H9 (cell line): ENCODE results near the gene BCAS3. TPM values are rescaled to one million over a fixed set of nuclear protein-coding genes. Genes with fewer than 3 reads are reported as not detected.

ENCODE experiments used
- DNase-seq: peaks from one replicate; pipeline ENCODE4 v3.0.0-alpha.2; 2017
- H2AFZ ChIP-seq: one replicate; pipeline ENCODE4 v1.6.1; 2013; ENCODE audit warnings: mild to moderate bottlenecking, low read length, control low read depth, moderate library complexity
- H2AK5ac ChIP-seq: 2 replicates; pipeline ENCODE4 v1.6.1; 2013; ENCODE audit warnings: low read length, control low read depth, mixed read lengths; ENCODE audit not compliant: insufficient read length
- H2BK120ac ChIP-seq: one replicate; pipeline ENCODE4 v1.6.1; 2013; ENCODE audit warnings: low read depth, mild to moderate bottlenecking, low read length, control low read depth, inconsistent platforms; ENCODE audit not compliant: poor library complexity, severe bottlenecking
- H2BK12ac ChIP-seq: 2 replicates; pipeline ENCODE4 v1.6.1; 2013; ENCODE audit warnings: low read length, control low read depth, mixed read lengths, low read depth; ENCODE audit not compliant: insufficient read length
- H2BK15ac ChIP-seq: 2 replicates; pipeline ENCODE4 v1.6.1; 2013; ENCODE audit warnings: low read depth, low read length, control low read depth
- H2BK20ac ChIP-seq: one replicate; pipeline ENCODE4 v1.6.1; 2013; ENCODE audit warnings: low read depth, mild to moderate bottlenecking, low read length, control low read depth, inconsistent platforms; ENCODE audit not compliant: poor library complexity, severe bottlenecking
- H2BK5ac ChIP-seq: 2 replicates; pipeline ENCODE4 v1.6.1; 2013; ENCODE audit warnings: low read length, control low read depth, mixed read lengths; ENCODE audit not compliant: insufficient read length
- H3K14ac ChIP-seq: 2 replicates; pipeline ENCODE4 v1.6.1; 2013; ENCODE audit warnings: low read length, control low read depth; ENCODE audit not compliant: insufficient read depth
- H3K18ac ChIP-seq: 2 replicates; pipeline ENCODE4 v1.6.1; 2013; ENCODE audit warnings: low read depth, mild to moderate bottlenecking, mixed read lengths, low read length, control low read depth; ENCODE audit not compliant: insufficient read length
- H3K23ac ChIP-seq: 2 replicates; pipeline ENCODE4 v1.6.1; 2013; ENCODE audit warnings: low read length, control low read depth, mixed read lengths, low read depth; ENCODE audit not compliant: insufficient read length
- H3K23me2 ChIP-seq: 2 replicates; pipeline ENCODE4 v1.6.1; 2013; ENCODE audit warnings: low read depth, mild to moderate bottlenecking, mixed read lengths, low read length, control low read depth; ENCODE audit not compliant: insufficient read length, poor library complexity, severe bottlenecking
- H3K27ac ChIP-seq: 2 replicates; pipeline ENCODE4 v1.5.1; 2013; ENCODE audit warnings: low read length, control low read depth, mixed read lengths, low read depth; ENCODE audit not compliant: insufficient read length
- H3K27me3 ChIP-seq: 2 replicates; pipeline ENCODE4 v1.6.1; 2013; ENCODE audit warnings: low read length, control low read depth, inconsistent platforms; ENCODE audit not compliant: insufficient read depth
- H3K4ac ChIP-seq: 2 replicates; pipeline ENCODE4 v1.6.1; 2013; ENCODE audit warnings: low read depth, mild to moderate bottlenecking, control low read depth, inconsistent platforms, low read length, moderate library complexity
- H3K4me1 ChIP-seq: 2 replicates; pipeline ENCODE4 v1.6.1; 2013; ENCODE audit warnings: low read length, control low read depth, inconsistent platforms; ENCODE audit not compliant: insufficient read depth
- H3K4me2 ChIP-seq: 2 replicates; pipeline ENCODE4 v1.6.1; 2013; ENCODE audit warnings: low read length, control low read depth, mixed read lengths; ENCODE audit not compliant: insufficient read length, insufficient read depth
- H3K56ac ChIP-seq: 2 replicates; pipeline ENCODE4 v1.6.1; 2013; ENCODE audit warnings: low read depth, mild to moderate bottlenecking, mixed read lengths, low read length, control low read depth; ENCODE audit not compliant: insufficient read length
- H3K79me1 ChIP-seq: 2 replicates; pipeline ENCODE4 v1.6.1; 2013; ENCODE audit warnings: low read depth, mild to moderate bottlenecking, moderate library complexity, low read length, control low read depth, inconsistent platforms; ENCODE audit not compliant: insufficient read depth, poor library complexity, severe bottlenecking
- H3K79me2 ChIP-seq: 2 replicates; pipeline ENCODE4 v1.6.1; 2013; ENCODE audit warnings: low read length, control low read depth, inconsistent platforms; ENCODE audit not compliant: insufficient read depth
- H3K9ac ChIP-seq: 2 replicates; pipeline ENCODE4 v1.6.1; 2013; ENCODE audit warnings: low read length, control low read depth, mixed read lengths; ENCODE audit not compliant: insufficient read length; ENCODE audit errors: extremely low read depth
- H3K9me3 ChIP-seq: one replicate; pipeline ENCODE4 v1.6.1; 2013; ENCODE audit warnings: low read depth, low read length, inconsistent platforms; ENCODE audit not compliant: control insufficient read depth
- H3T11ph ChIP-seq: one replicate; pipeline ENCODE4 v1.6.1; 2013; ENCODE audit warnings: mild to moderate bottlenecking, low read length, control low read depth, inconsistent platforms
- H4K20me1 ChIP-seq: one replicate; pipeline ENCODE4 v1.6.1; 2013; ENCODE audit not compliant: control insufficient read depth, insufficient read length, insufficient read depth
- H4K5ac ChIP-seq: 2 replicates; pipeline ENCODE4 v1.6.1; 2013; ENCODE audit warnings: low read depth, mild to moderate bottlenecking, mixed read lengths, low read length, control low read depth; ENCODE audit not compliant: insufficient read length
- H4K8ac ChIP-seq: replicated peaks from 2 replicates; pipeline ENCODE4 v1.6.1; 2013; ENCODE audit warnings: low read length, control low read depth, mixed read lengths, low read depth; ENCODE audit not compliant: insufficient read length
- H4K91ac ChIP-seq: 2 replicates; pipeline ENCODE4 v1.6.1; 2013; ENCODE audit warnings: low read depth, mild to moderate bottlenecking, moderate library complexity, mixed read lengths, low read length, control low read depth; ENCODE audit not compliant: insufficient read length
- H3K27ac Mint-ChIP-seq, 3 experiments: 2 replicates in 2 of 3; 3 replicates in 1 of 3; pipeline ENCODE4 v1.8.0; 2020 to 2021; ENCODE audit warnings: mixed read lengths in 3 of 3, mild to moderate bottlenecking in 1 of 3, moderate library complexity in 1 of 3
- H3K27me3 Mint-ChIP-seq: 2 replicates; pipeline ENCODE4 v1.8.0; 2021; ENCODE audit warnings: low read depth, mild to moderate bottlenecking, moderate library complexity, mixed read lengths
- H3K36me3 Mint-ChIP-seq, 3 experiments: 2 replicates in 2 of 3; 3 replicates in 1 of 3; pipeline ENCODE4 v1.8.0; 2020 to 2021; ENCODE audit warnings: low read depth in 3 of 3, mixed read lengths in 3 of 3; ENCODE audit not compliant: insufficient read depth in 1 of 3
- H3K4me1 Mint-ChIP-seq, 2 experiments: 2 replicates each; pipeline ENCODE4 v1.8.0; 2020; ENCODE audit warnings: mixed read lengths in 2 of 2
- H3K4me3 Mint-ChIP-seq, 2 experiments: 2 replicates in 1 of 2; 3 replicates in 1 of 2; pipeline ENCODE4 v1.8.0; 2020 to 2021; ENCODE audit warnings: mild to moderate bottlenecking in 2 of 2, mixed read lengths in 2 of 2, moderate library complexity in 1 of 2
- H3K9me3 Mint-ChIP-seq, 2 experiments: 2 replicates in 1 of 2; 3 replicates in 1 of 2; pipeline ENCODE4 v1.8.0; 2020; ENCODE audit warnings: mild to moderate bottlenecking in 2 of 2, mixed read lengths in 2 of 2, moderate library complexity in 1 of 2
- CTCF ChIP-seq: fragments of 200-600 bp; sonication (generic); conservative IDR thresholded peaks from 3 replicates; pipeline ENCODE4 v1.8.0; 2021; ENCODE audit warnings: antibody characterized with exemption, mild to moderate bottlenecking
- WGBS: extraction: QIAGEN DNeasy Blood & Tissue Kit; methylation state at CpG from one replicate; pipeline ENCODE4 v1.1.7; 2013; ENCODE audit warnings: missing lambda C conversion rate, low lambda C conversion rate, mixed read lengths; ENCODE audit not compliant: insufficient read length; ENCODE audit errors: extremely low coverage; 5-methylcytosine and 5-hydroxymethylcytosine counted together
- total RNA-seq: library from RNA; stranded (reverse); gene quantifications from 2 replicates; pipeline ENCODE4 v1.2.1, GENCODE V29; 2021

Gene BCAS3
- total RNA-seq, 1 experiment from 2014 or later = 22.4 TPM

- H3K23me2 ChIP-seq = peaks cover 10% of the 10 kb centered on the region
- Mint-ChIP-seq H3K36me3 (no peaks in the 10 kb centered on the region; a peak in 1 of 7 replicates), H3K4me3 (peak overlapping the region; percentile 42 to 57; a peak in 3 of 5 replicates), H3K4me1 (peaks cover 10 to 15% of the 10 kb centered on the region in 2 experiments), H3K27me3 (peaks cover 81% of the 10 kb centered on the region), H3K9me3 (no peaks in the 10 kb centered on the region), H3K27ac (no peak overlapping the region)
- H2AFZ ChIP-seq = no peak overlapping the region
- H4K91ac ChIP-seq = no peak overlapping the region
- H4K20me1 ChIP-seq = no peaks in the 10 kb centered on the region
- H3K4ac ChIP-seq = no peak overlapping the region
- no peak overlapping the region for H3K56ac ChIP-seq
- peak; percentile 99 for TF ChIP-seq CTCF
- no peaks in the 10 kb centered on the region for H3K9me3 ChIP-seq
- H2BK20ac ChIP-seq = no peak overlapping the region
- H3K27ac ChIP-seq = no peak overlapping the region
- no peak overlapping the region for H2AK5ac ChIP-seq
- peak overlapping the region; percentile 35 for H3K4me2 ChIP-seq
- H3K23ac ChIP-seq = no peak overlapping the region
- H2BK15ac ChIP-seq = no peak overlapping the region
- no peak overlapping the region for H3T11ph ChIP-seq
- DNase-seq = peak; percentile 98
- peaks cover 2% of the 10 kb centered on the region; the same call in 1 of the 2 replicates for H3K4me1 ChIP-seq
- no peak overlapping the region for H4K8ac ChIP-seq
- no peak overlapping the region for H3K18ac ChIP-seq
- H3K79me1 ChIP-seq = no peaks in the 10 kb centered on the region
- H2BK120ac ChIP-seq = no peak overlapping the region
- H2BK5ac ChIP-seq = no peak overlapping the region
- no peak overlapping the region for H4K5ac ChIP-seq
- H3K79me2 ChIP-seq = no peaks in the 10 kb centered on the region
- no peak overlapping the region for H3K9ac ChIP-seq
- no CpG with 5 or more reads among the region's 43 CpGs for WGBS
- H3K27me3 ChIP-seq = peaks cover 16% of the 10 kb centered on the region
- H3K14ac ChIP-seq = no peak overlapping the region
- no peak overlapping the region for H2BK12ac ChIP-seq
Measured at GRCh38 chr17:61416540-61417363, 739.1 kb downstream of the BCAS3 start.
